Spleen (tissue), 11 donors: Measurements from ENCODE around the gene PSD2. TPM values are rescaled to one million over a fixed set of nuclear protein-coding genes. Genes with fewer than 3 reads are reported as not detected.

ENCODE experiments used
- DNase-seq: peaks from one replicate; pipeline ENCODE4 v3.0.0-alpha.2; 2020
- H3K27ac ChIP-seq, 8 donors: fragments of 200-600 bp; sonication (generic) in 7 of 8; 1 replicate in 4 of 8; 2 replicates in 4 of 8; pipeline versions ENCODE4 v1.5.0 to v1.8.0; 2016 to 2021; ENCODE audit warnings: inconsistent platforms in 4 of 8, mild to moderate bottlenecking in 4 of 8, moderate library complexity in 1 of 8
- H3K27me3 ChIP-seq, 7 donors: fragments of 200-600 bp; sonication (generic) in 6 of 7; replicated peaks in 1 of 7; 1 replicate in 4 of 7; 2 replicates in 3 of 7; pipeline versions ENCODE4 v1.5.0 to v1.8.0; 2016 to 2021; ENCODE audit warnings: inconsistent platforms in 3 of 7, mild to moderate bottlenecking in 1 of 7
- H3K36me3 ChIP-seq, 6 donors: fragments of 200-600 bp; sonication (generic) in 5 of 6; 1 replicate in 4 of 6; 2 replicates in 2 of 6; pipeline versions ENCODE4 v1.5.0 to v1.8.0; 2016 to 2021; ENCODE audit warnings: inconsistent platforms in 2 of 6
- H3K4me1 ChIP-seq, 6 donors: fragments of 200-600 bp; sonication (generic) in 5 of 6; 1 replicate in 3 of 6; 2 replicates in 3 of 6; pipeline versions ENCODE4 v1.5.0 to v1.8.0; 2016 to 2021; ENCODE audit warnings: inconsistent platforms in 3 of 6
- H3K4me3 ChIP-seq, 8 donors: fragments of 200-600 bp; sonication (generic) in 7 of 8; 1 replicate in 4 of 8; 2 replicates in 4 of 8; pipeline versions ENCODE4 v1.5.0 to v1.8.0; 2016 to 2021; ENCODE audit warnings: inconsistent platforms in 4 of 8, mild to moderate bottlenecking in 4 of 8, moderate library complexity in 2 of 8
- H3K9me3 ChIP-seq, 8 donors: fragments of 200-600 bp; sonication (generic) in 7 of 8; 1 replicate in 4 of 8; 2 replicates in 4 of 8; pipeline versions ENCODE4 v1.5.0 to v1.8.0; 2016 to 2021; ENCODE audit warnings: inconsistent platforms in 4 of 8
- CTCF ChIP-seq, 11 experiments: fragments of 200-600 bp in 7 of 11; fragments of 450-650 bp in 4 of 11; sonication (generic) in 4 of 11; IDR thresholded peaks in 8 of 11; conservative IDR thresholded peaks in 3 of 11; 1 replicate in 7 of 11; 2 replicates in 4 of 11; pipeline versions ENCODE4 v1.4.0 to v1.8.0; 2016 to 2021; ENCODE audit warnings: antibody characterized with exemption in 11 of 11, inconsistent platforms in 4 of 11, mild to moderate bottlenecking in 1 of 11
- POLR2A ChIP-seq, 3 donors: fragments of 450-650 bp; IDR thresholded peaks; one replicate each; pipeline ENCODE4 v1.5.1; 2017; ENCODE audit warnings: antibody characterized with exemption in 3 of 3, mild to moderate bottlenecking in 1 of 3
- POLR2AphosphoS5 ChIP-seq, 3 donors: sonication (generic); formaldehyde crosslinking; IDR thresholded peaks; one replicate each; pipeline ENCODE4 v1.5.1; 2017; ENCODE audit warnings: antibody characterized with exemption in 3 of 3
- WGBS, 5 donors: extraction: QIAGEN DNeasy Blood & Tissue Kit in 3 of 5; methylation state at CpG; one replicate each; pipeline versions ENCODE4 v1.1.5 to v1.1.7; 2013 to 2018; 5-methylcytosine and 5-hydroxymethylcytosine counted together
- intact Hi-C: fragments of 100-400 bp; cut with DNase I; formaldehyde crosslinking; loops from one replicate; pipeline ENCODE4 v1.15.0; 2023; ENCODE audit warnings: low total_unique reads
- polyA plus RNA-seq, 3 donors: library from polyadenylated mRNA; stranded (reverse); fragments of 200-250 nt; gene quantifications; one replicate each; pipeline ENCODE4 v1.2.1, GENCODE V29; 2013
- total RNA-seq, 7 donors: library from RNA; depleted of rRNA in 3 of 7; stranded (reverse); fragments of >200 nt in 3 of 7; fragmentation: NEBNext Ultra II Directional in 4 of 7; extraction: Animal tissue kit (Norgen Biotek cat#: 25700) in 4 of 7; gene quantifications; one replicate each; pipeline versions ENCODE4 v1.1.0 to v1.2.1, GENCODE V29; 2016 to 2021
- donor health status: healthy with polysubstance abuse.
- donor health status: DM: no; HTN: no; CAD: no; lungs with moderate emphysema.
- donor health status: DM: no; HTN: no; CAD: no.
- donor health status: Bipolar disorder and iron deficiency.
- donor health status: healthy.
- donor health status: DM: no; HTN: no; CAD: no.
- donor health status: DM: yes; HTN: yes; CAD: no.

The PSD2 gene
- total and polyA plus RNA-seq, 10 donors = 0.03 to 0.42 (median 0.21) TPM; not detected in 1

- WGBS, 5 donors = 89 to 99% (median 93%) methylated on average over 4 to 7 of the region's 7 CpGs
- H3K9me3 ChIP-seq = no peaks in the 10 kb centered on the region
- no peaks in the 10 kb centered on the region for H3K36me3 ChIP-seq
- intact Hi-C loops = loop anchor here (10.0 kb wide), 1 partner anchor 64 kb away; no protein-coding TSS in a partner anchor
- H3K27me3 ChIP-seq = peaks cover 0 to 73% (median 24%) of the 10 kb centered on the region in 7 donors
- peaks cover 0 to 60% (median 36%) of the 10 kb centered on the region in 6 donors for H3K4me1 ChIP-seq
- H3K4me3 ChIP-seq = no peak overlapping the region
- TF ChIP-seq CTCF (IDR thresholded peaks at IDR 0.05 in 8 of 11, conservative IDR thresholded peaks at IDR 0.05 in 3 of 11) = no peak
- no peak for TF ChIP-seq POLR2AphosphoS5 (IDR thresholded peaks at IDR 0.05)
- TF ChIP-seq POLR2A (IDR thresholded peaks at IDR 0.05) = no peak
- no peak overlapping the region for H3K27ac ChIP-seq
- DNase-seq = no peak
These were observed 37.0 kb upstream of the PSD2 start for GRCh38 chr5:139758510-139759075.

GRCh38 chr5:139759219-139759721, 36.3 kb upstream of the PSD2 start:
- DNase-seq = no peak
- Histone ChIP-seq H3K4me1 (peaks cover 0 to 66% (median 41%) of the 10 kb centered on the region in 6 donors), H3K27ac (no peak overlapping the region), H3K4me3 (peak overlapping the region in 1 of 8 donors; percentile 22), H3K36me3 (no peaks in the 10 kb centered on the region), H3K9me3 (no peaks in the 10 kb centered on the region), H3K27me3 (peaks cover 0 to 73% (median 27%) of the 10 kb centered on the region in 7 donors)
- TF ChIP-seq POLR2AphosphoS5 (IDR thresholded peaks at IDR 0.05) = no peak
- TF ChIP-seq CTCF (IDR thresholded peaks at IDR 0.05 in 8 of 11, conservative IDR thresholded peaks at IDR 0.05 in 3 of 11) = no peak
- TF ChIP-seq POLR2A (IDR thresholded peaks at IDR 0.05) = no peak
- intact Hi-C loops = loop anchor here (10.0 kb wide), 1 partner anchor 64 kb away; no protein-coding TSS in a partner anchor
- 35 to 59% (median 39%) methylated on average over 35 to 36 of the region's 36 CpGs for WGBS, 5 donors

DNA sequence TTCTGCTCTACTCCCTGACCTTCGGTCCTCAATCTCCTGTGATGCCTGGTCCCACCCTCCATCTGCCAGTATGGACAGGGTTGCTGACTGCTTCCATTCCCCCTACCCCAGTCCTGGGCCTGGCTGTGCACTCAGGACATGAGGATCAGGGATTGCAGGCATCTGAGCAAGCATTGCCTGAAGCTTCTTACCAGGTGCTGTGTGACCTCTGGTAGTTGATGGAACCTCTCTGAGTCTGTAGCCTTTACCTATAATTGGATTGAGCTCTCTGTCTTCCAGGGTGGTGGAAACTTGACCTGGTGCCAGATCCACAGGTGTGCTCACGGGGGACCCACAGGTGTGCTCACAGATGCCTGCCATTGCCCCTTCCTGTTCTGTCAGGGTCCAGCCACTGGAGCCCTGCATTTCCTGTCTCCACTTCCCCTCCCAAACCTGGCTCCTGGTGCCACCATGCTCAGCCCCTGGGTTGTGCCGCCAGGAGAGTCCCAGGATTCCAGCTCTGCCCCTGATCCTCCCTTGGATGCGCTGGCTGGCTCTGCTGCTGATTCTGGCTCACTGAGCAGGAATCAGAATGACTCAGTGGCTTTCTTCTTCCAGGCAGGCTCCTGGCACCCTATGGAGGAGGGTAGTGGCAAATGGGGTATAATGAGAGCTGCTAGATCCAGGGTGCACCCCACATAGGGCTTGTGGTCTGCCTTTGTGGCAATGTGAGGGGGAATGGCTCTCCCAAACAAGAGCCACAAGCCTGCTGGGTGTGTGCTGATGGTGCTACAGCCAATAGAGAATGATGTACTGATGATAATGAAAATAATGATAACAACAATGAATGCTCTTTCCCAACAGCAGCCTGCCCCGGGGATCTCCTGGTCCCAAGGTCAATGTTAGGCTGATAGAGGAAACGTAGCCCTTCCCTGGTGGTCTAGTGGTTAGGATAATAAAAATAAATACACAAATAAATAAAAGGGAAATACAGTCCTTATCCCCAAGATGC, 35.2 kb upstream of the PSD2 start:
- no peak for TF ChIP-seq CTCF (IDR thresholded peaks at IDR 0.05 in 8 of 11, conservative IDR thresholded peaks at IDR 0.05 in 3 of 11)
- no peak for TF ChIP-seq POLR2AphosphoS5 (IDR thresholded peaks at IDR 0.05)
- no peak for TF ChIP-seq POLR2A (IDR thresholded peaks at IDR 0.05)
- no peak overlapping the region for H3K4me3 ChIP-seq
- intact Hi-C loops = loop anchor here (5.0 kb wide), 1 partner anchor 338 kb away; no protein-coding TSS in a partner anchor
- H3K36me3 ChIP-seq = no peaks in the 10 kb centered on the region
- H3K27ac ChIP-seq = no peak overlapping the region
- WGBS, 5 donors = 50 to 78% (median 65%) methylated on average over 4 to 6 of the region's 6 CpGs
- no peaks in the 10 kb centered on the region for H3K9me3 ChIP-seq
- DNase-seq = no peak
- peaks cover 0 to 73% (median 21%) of the 10 kb centered on the region in 7 donors for H3K27me3 ChIP-seq
- H3K4me1 ChIP-seq = peaks cover 0 to 72% (median 49%) of the 10 kb centered on the region in 6 donors
